HG03108 (cell line): ENCODE measurements around the gene NCAPH2.
"Not testable (repeated sequence)": the region's sequence is repeated elsewhere in the genome, so short reads cannot be mapped to it uniquely, and the experiment has no call there.

ENCODE experiments used
- ATAC-seq: cut with Tn5 transposase; IDR thresholded peaks from one replicate; pipeline ENCODE4 v1.9.1; 2021; ENCODE audit warnings: moderate library complexity; ENCODE audit not compliant: unreplicated experiment

NCAPH2 gene

DNA sequence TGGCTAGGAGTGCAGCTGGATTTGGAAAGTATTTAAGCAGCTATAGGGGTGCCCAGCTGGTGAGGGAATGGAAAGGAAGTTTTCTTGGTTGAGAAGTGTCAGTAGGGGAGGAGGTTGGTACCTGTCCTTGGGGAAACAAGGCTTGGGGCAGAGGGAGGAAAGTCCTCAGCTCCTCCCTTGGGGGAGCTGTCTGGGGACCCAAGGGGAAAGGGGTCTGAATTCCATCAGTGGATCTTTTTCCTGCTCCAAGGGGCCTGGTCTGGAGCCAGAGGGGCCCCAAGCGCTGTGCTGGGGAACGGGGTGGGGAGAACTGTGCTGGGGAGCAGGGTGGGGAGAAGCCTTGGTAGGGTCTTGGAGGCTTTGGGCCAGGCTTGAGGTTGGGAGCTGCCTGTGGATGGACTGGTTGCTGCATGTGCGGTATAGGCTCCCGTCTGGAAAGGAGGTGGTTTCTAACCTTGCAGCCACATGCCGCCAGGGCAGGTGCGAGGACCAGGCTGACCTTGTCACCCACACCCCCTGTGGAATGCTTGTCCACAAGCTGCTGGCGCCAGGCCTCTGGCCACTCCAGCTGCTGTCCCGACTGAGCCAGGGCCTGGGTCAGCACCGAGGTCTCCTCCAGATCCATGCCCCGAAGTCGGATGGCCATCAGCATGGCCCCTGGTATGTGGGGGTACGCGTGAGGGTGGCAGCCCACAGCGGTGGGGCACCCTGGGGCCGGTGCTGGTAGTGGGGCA is 20.8 kb downstream of the NCAPH2 start:
- no peak for ATAC-seq

GRCh38 chr22:50529416-50529896 is 21.4 kb downstream of the NCAPH2 start:
- no peak for ATAC-seq

GRCh38 chr22:50529897-50530579 is 22.0 kb downstream of the NCAPH2 start, which contains the start of gene TYMP:
TSS of gene TYMP (minus strand) at chr22:50530012. CDS start at chr22:50529709, 303 bp downstream.
- ATAC-seq: peak; percentile 11

DNA sequence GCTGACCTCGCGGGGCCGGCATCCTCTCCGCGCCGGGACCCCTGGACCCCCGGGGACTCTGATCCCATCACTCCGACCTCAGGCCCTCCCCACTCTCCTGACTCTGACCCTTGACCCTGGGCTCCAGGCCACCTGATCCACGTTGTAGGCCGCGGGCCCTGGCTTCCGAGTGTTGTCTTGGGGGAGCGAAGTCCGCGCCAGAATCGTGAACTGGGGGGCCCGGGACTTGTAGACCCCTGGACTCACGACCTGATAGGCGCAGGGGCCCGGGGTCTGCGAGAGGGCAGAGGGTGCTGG is 22.5 kb downstream of the NCAPH2 start:
- ATAC-seq: no peak

GRCh38 chr22:50530877-50531545 is 23.0 kb downstream of the NCAPH2 start:
- peak; percentile 19 for ATAC-seq

GRCh38 chr22:50531546-50531961 is 23.5 kb downstream of the NCAPH2 start:
- no peak for ATAC-seq

- no peak for ATAC-seq
Measured at GRCh38 chr22:50531962-50532674, 24.1 kb downstream of the NCAPH2 start.

GRCh38 chr22:50532824-50533796 is 25.1 kb downstream of the NCAPH2 start:
- ATAC-seq: no peak

GRCh38 chr22:50533856-50534711 is 26.1 kb downstream of the NCAPH2 start:
- ATAC-seq: not testable (repeated sequence)

- no peak for ATAC-seq
Measured at GRCh38 chr22:50535113-50535512, 27.1 kb downstream of the NCAPH2 start.

GRCh38 chr22:50536226-50536625 is 28.2 kb downstream of the NCAPH2 start:
- no peak for ATAC-seq

DNA sequence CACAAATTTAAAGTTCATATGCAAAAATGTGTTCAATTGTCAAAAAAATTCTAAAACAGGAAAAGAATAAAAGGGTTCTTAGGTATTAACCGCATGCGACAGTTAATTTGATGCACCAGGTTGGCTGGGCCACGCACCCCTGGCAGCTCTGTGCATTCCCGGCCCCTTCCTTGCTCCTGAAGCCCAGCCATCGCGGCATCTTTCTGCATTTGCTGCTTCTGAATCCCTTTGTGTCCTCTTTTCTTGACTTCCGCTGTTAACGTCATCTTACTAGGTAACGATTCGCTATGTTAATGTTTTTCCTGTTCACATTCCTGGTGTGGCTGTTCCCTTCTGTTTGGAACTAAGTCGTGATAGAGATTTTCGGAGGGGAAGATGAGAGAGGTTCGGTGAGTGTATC is 29.7 kb downstream of the NCAPH2 start:
- ATAC-seq: no peak

DNA sequence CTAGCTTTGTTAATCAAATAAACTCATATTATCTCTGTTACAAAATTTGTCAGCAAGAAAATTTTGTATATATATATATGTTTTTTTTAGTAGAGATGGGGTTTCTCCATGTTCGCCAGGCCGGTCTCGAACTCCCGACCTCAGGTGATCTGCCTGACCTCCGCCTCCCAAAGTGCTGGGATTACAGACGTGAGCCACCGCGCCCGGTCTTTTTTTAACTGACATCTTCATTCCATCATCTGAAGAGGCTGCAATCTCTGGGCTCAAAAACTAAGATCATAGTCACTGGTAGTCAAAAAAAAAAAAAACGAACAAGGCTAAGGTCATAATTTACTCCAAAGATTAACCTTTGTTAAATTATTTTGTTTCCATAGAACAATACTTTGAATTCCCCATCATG is 32.4 kb downstream of the NCAPH2 start:
- no peak for ATAC-seq

- not testable (repeated sequence) for ATAC-seq
Measured at GRCh38 chr22:50541667-50542026, 33.6 kb downstream of the NCAPH2 start.

GRCh38 chr22:50542416-50542927 is 34.4 kb downstream of the NCAPH2 start:
- no peak for ATAC-seq

DNA sequence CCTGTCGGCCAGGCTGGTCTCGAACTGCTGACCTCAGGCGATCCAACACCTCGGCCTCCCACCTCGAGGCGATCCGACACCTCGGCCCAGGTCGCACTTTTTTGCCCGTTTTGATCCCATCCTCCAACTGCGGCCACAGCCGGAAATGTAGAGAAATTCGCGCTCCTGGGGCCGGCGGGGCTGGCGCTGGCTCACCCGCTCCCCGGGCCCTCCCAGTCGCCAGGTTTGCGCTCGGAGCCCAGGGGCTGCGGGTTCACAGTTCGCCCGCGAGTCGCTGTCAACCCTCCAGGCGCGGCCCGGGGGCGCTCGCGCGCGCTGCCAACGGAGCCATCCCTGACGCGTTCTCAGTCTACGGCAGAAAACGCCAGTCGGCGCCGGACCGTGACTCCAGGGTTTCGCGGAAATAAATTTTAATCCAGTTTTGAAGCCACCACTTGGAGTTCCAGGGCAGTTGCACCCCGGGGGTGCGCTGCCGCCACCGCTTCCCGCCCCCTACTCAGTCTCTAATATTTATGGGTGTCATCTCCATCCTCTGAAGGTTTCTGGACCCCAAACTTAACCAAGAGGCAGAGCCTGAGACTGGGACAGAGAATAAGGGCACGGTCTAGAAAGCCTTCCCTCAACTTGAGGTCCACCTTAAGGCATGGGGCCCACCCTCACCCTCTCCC is 36.2 kb downstream of the NCAPH2 start:
- no peak for ATAC-seq

- no peak for ATAC-seq
Measured at GRCh38 chr22:50544746-50545253, 36.8 kb downstream of the NCAPH2 start.
